K562 (cell line): Measurements from ENCODE around the gene PTPRC. TPM values are rescaled to one million over a fixed set of nuclear protein-coding genes. Genes with fewer than 3 reads are reported as not detected.

ENCODE experiments used
- ATAC-seq: fragments of 200-7000 bp; cut with Tn5 transposase; 3 replicates; pipeline ENCODE4 v1.9.1; 2020; ENCODE audit warnings: moderate library complexity
- BruUV-seq: library from RNA; stranded (reverse); fragments of 400-500 nt; replicated peaks from 2 replicates; lab custom pipeline; 2021; lab: Mats Ljungman, UMichigan
- CTCF ChIA-PET: fragments of 300-600 bp; formaldehyde crosslinking; extraction: SDS; loops from one replicate; lab custom pipeline; 2021; ENCODE audit warnings: low intra/inter-chr PET ratio; lab: Yijun Ruan, JAX
- POLR2A ChIA-PET: fragments of 300-600, 350-650 bp; sonication (Branson Sonifier 250); formaldehyde crosslinking; extraction: SDS; loops from one replicate; lab custom pipeline; 2021; ENCODE audit warnings: antibody characterized with exemption, inconsistent platforms; lab: Yijun Ruan, JAX
- DNase-seq, 4 experiments: peaks; one replicate each; pipeline versions ENCODE4 v3.0.0 to v3.0.0-alpha.2; 2011 to 2018; ENCODE audit warnings: low spot score in 3 of 4, mixed read lengths in 3 of 4; ENCODE audit errors: extremely low read depth in 1 of 4
- FAIRE-seq: peaks from 2 replicates; lab custom pipeline; 2011; peaks lifted over from hg19 to GRCh38; lab: Jason Lieb, UNC
- H2AFZ ChIP-seq: 2 replicates; pipeline ENCODE4 v1.6.0; 2011; ENCODE audit warnings: low read depth, low read length, control low read depth, inconsistent platforms
- H3K27ac ChIP-seq: fragments of 200-600 bp; 3 replicates; pipeline ENCODE4 v1.8.0; 2011; ENCODE audit warnings: low read depth, mild to moderate bottlenecking, control low read depth, inconsistent platforms, low read length, moderate library complexity, mixed read lengths; ENCODE audit errors: extremely low read depth
- H3K27me3 ChIP-seq, 2 experiments: fragments of 300-600 bp in 1 of 2; 2 replicates in 1 of 2; 3 replicates in 1 of 2; pipeline versions ENCODE4 v1.6.0 to v1.8.0; 2011; ENCODE audit warnings: inconsistent platforms in 2 of 2, low read length in 2 of 2, mild to moderate bottlenecking in 1 of 2, mixed read lengths in 1 of 2, moderate library complexity in 1 of 2; ENCODE audit not compliant: control insufficient read depth in 2 of 2, insufficient read depth in 2 of 2
- H3K36me3 ChIP-seq: fragments of 300-600 bp; 3 replicates; pipeline ENCODE4 v1.8.0; 2011; ENCODE audit warnings: mild to moderate bottlenecking, low read length, inconsistent platforms; ENCODE audit not compliant: control insufficient read depth, insufficient read depth
- H3K4me1 ChIP-seq, 2 experiments: fragments of 200-600 bp in 1 of 2; replicated peaks in 1 of 2; 2 replicates in 1 of 2; 3 replicates in 1 of 2; pipeline versions ENCODE4 v1.5.1 to v1.8.0; 2011; ENCODE audit warnings: inconsistent platforms in 2 of 2, low read length in 2 of 2, mild to moderate bottlenecking in 1 of 2, mixed read lengths in 1 of 2, moderate library complexity in 1 of 2; ENCODE audit not compliant: control insufficient read depth in 2 of 2, insufficient read depth in 2 of 2
- H3K4me2 ChIP-seq: 2 replicates; pipeline ENCODE4 v1.6.1; 2011; ENCODE audit warnings: low read length, control low read depth, inconsistent platforms, mixed read lengths; ENCODE audit not compliant: insufficient read depth
- H3K4me3 ChIP-seq: fragments of 200-600 bp; sonication (generic), shearing (Covaris generic); 2 replicates; pipeline ENCODE4 v1.5.1; 2016; ENCODE audit warnings: control low read depth, inconsistent platforms
- H3K79me2 ChIP-seq: fragments of 200-600 bp; 3 replicates; pipeline ENCODE4 v1.8.0; 2011; ENCODE audit warnings: low read length, inconsistent platforms; ENCODE audit not compliant: control insufficient read depth, insufficient read depth
- H3K9ac ChIP-seq, 2 experiments: 2 replicates each; pipeline versions ENCODE4 v1.6.0 to v1.6.1; 2011; ENCODE audit warnings: low read depth in 2 of 2, low read length in 2 of 2, control low read depth in 1 of 2, inconsistent platforms in 1 of 2, mild to moderate bottlenecking in 1 of 2, mixed read lengths in 1 of 2; ENCODE audit not compliant: insufficient read depth in 1 of 2
- H3K9me1 ChIP-seq: one replicate; pipeline ENCODE4 v1.6.0; 2011; ENCODE audit warnings: inconsistent platforms, mild to moderate bottlenecking, low read length, moderate library complexity; ENCODE audit not compliant: control insufficient read depth, insufficient read depth
- H3K9me3 ChIP-seq: replicated peaks from 2 replicates; pipeline ENCODE4 v1.5.1; 2011; ENCODE audit warnings: low read depth, low read length, inconsistent platforms; ENCODE audit not compliant: control insufficient read depth, insufficient read depth
- H4K20me1 ChIP-seq: replicated peaks from 2 replicates; pipeline ENCODE4 v1.6.1; 2011; ENCODE audit warnings: low read length, inconsistent platforms, mixed read lengths; ENCODE audit not compliant: control insufficient read depth, insufficient read depth
- BRD9 ChIP-seq: fragments of 450-650 bp; IDR thresholded peaks from 2 replicates; pipeline ENCODE4 v1.6.1; 2018; ENCODE audit warnings: low read depth; ENCODE audit not compliant: partially characterized antibody
- CBX1 ChIP-seq: sonication (generic); IDR thresholded peaks from 2 replicates; pipeline ENCODE4 v1.6.1; 2016; ENCODE audit warnings: antibody characterized with exemption, low read depth, mild to moderate bottlenecking
- CCAR2 ChIP-seq: fragments of 200-400 bp; formaldehyde crosslinking; IDR thresholded peaks from 2 replicates; pipeline ENCODE4 v1.6.1; 2017; ENCODE audit warnings: mild to moderate bottlenecking, low read depth, low read length
- EP300 ChIP-seq: IDR thresholded peaks from 2 replicates; pipeline ENCODE4 v1.6.1; 2012; ENCODE audit warnings: low read length, improper control_type of control experiment
- FOXJ3 ChIP-seq: sonication (generic); formaldehyde crosslinking; IDR thresholded peaks from 2 replicates; pipeline ENCODE4 v1.4.0; 2020; ENCODE audit warnings: mild to moderate bottlenecking, missing genetic modification reagents
- HNRNPLL ChIP-seq: fragments of 200-400 bp; formaldehyde crosslinking; IDR thresholded peaks from 2 replicates; pipeline ENCODE4 v1.6.1; 2017; ENCODE audit warnings: low read length, low read depth, mild to moderate bottlenecking; ENCODE audit not compliant: poor library complexity, severe bottlenecking
- RNF2 ChIP-seq: sonication (generic); IDR thresholded peaks from 2 replicates; pipeline ENCODE4 v1.6.1; 2016
- SIRT6 ChIP-seq: IDR thresholded peaks from one replicate; pipeline ENCODE4 v1.6.1; 2012; ENCODE audit warnings: low read depth, mild to moderate bottlenecking, control low read depth, inconsistent platforms, low read length, moderate library complexity
- TCF7L2 ChIP-seq: fragments of 150-350 bp; IDR thresholded peaks from 2 replicates; pipeline ENCODE4 v1.6.1; 2016; ENCODE audit warnings: low read depth, mild to moderate bottlenecking, low read length, moderate library complexity
- ZNF134 ChIP-seq: fragments of 250-450 bp; sonication (Bioruptor Pico); conservative IDR thresholded peaks from 2 replicates; pipeline ENCODE4 v1.4.0; 2020
- ZNF445 ChIP-seq: fragments of 250-450 bp; sonication (Bioruptor Pico); IDR thresholded peaks from 2 replicates; pipeline ENCODE4 v1.4.0; 2020; ENCODE audit warnings: low read depth, mild to moderate bottlenecking, moderate library complexity
- ZNF551 ChIP-seq: fragments of 250-450 bp; sonication (Bioruptor Pico); IDR thresholded peaks from 2 replicates; pipeline ENCODE4 v1.5.0; 2021; ENCODE audit warnings: mild to moderate bottlenecking, moderate library complexity
- ZNF644 ChIP-seq: fragments of 200-800 bp; sonication (Bioruptor generic); IDR thresholded peaks from 2 replicates; pipeline ENCODE4 v1.6.1; 2016; ENCODE audit warnings: low read depth, missing genetic modification characterization, missing compliant biosample characterization
- WGBS: fragments of 100-300 bp; shearing (Covaris generic); methylation state at CpG from one replicate; pipeline ENCODE4 v1.1.6; 2016; ENCODE audit warnings: low coverage, mixed read lengths; ENCODE audit not compliant: insufficient coverage; ENCODE audit errors: missing lambda C conversion rate; 5-methylcytosine and 5-hydroxymethylcytosine counted together
- in situ Hi-C: fragments of 300-500 bp; cut with MboI; formaldehyde crosslinking; loops from 4 replicates; pipeline ENCODE4 v1.15.0; 2018; ENCODE audit warnings: inconsistent platforms, mixed read lengths
- intact Hi-C: fragments of 100-400 bp; cut with micrococcal nuclease; formaldehyde crosslinking; loops from 2 replicates; pipeline ENCODE4 v1.14.2; 2022
- polyA plus RNA-seq, 8 experiments: library from polyadenylated mRNA; depleted of rRNA in 4 of 8; stranded (reverse) in 5 of 8; unstranded in 3 of 8; fragments of >200 nt; fragmentation: Nextera tagmentation in 2 of 8; fragmentation: Illumina TruSeq in 1 of 8; extraction: Ambion mirVana in 2 of 8; extraction: Trizol in 1 of 8; gene quantifications; 2 replicates each; pipeline versions ENCODE4 v1.2.1 to v1.2.3, GENCODE V29; 2011 to 2014; ENCODE audit warnings: inconsistent platforms in 1 of 8, missing spikeins in 1 of 8
- total RNA-seq, 7 experiments: library from RNA; depleted of rRNA in 6 of 7; stranded (reverse); fragments of >200 nt in 6 of 7; fragmentation: Illumina TruSeq in 2 of 7; extraction: Trizol in 2 of 7; gene quantifications; 2 replicates each; pipeline versions ENCODE4 v1.2.1 to v1.2.3, GENCODE V29; 2011 to 2021; ENCODE audit warnings: low replicate concordance in 1 of 7
- TF ChIP-seq, protein P1 (sequence below): sonication (generic); formaldehyde crosslinking; IDR thresholded peaks from 2 replicates; pipeline ENCODE4 v1.5.0; 2020; ENCODE audit warnings: missing genetic modification reagents
- TF ChIP-seq, protein P2 (sequence below), 2 experiments: fragments of 450-650 bp; IDR thresholded peaks; 2 replicates each; pipeline ENCODE4 v1.6.1; 2016

Gene PTPRC
- total and polyA plus RNA-seq, 9 of the 15 experiments (the other 6 are each of a cell fraction or from before 2014, with no cell fraction given): 7.1 to 107 (median 62.9) TPM

DNA sequence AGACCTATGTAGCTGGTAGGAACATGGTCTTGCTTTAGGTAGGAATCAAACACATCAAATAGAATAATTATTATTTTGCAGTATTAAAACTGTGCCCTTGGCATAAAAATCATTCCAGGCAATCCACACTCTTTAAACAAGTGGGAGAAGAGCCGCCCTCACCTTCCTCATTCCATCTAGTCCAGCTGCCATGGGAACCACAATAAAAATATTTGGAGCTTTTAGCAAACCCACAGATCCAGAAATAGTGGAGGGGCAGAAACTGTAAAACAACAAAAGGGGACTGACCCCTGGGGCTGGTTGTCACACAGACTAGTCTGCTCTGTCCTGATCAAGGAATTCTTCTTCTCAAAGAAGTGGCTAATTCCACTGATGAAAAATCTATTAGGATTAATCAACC is 61.6 kb downstream of the PTPRC start:
- no peaks in the 10 kb centered on the region for H3K4me1 ChIP-seq
- no TSS peak for BruUV-seq
- no peak overlapping the region for H2AFZ ChIP-seq
- ChIA-PET CTCF (no interaction called here), POLR2A (interaction anchor here (1.0 kb wide), 1 partner anchor 18 kb away, joined by 3 read pairs; no protein-coding TSS in a partner anchor)
- TF ChIP-seq ZNF551 (CRISPR knock-in tag) (no peak), HNRNPLL (no peak), FOXJ3 (CRISPR knock-in tag) (no peak), BRD9 (no peak), TCF7L2 (no peak)
- WGBS: 47% methylated on average over 1 of the region's 1 CpG
- H3K4me2 ChIP-seq: no peak overlapping the region
- DNase-seq: no peak
- no peaks in the 10 kb centered on the region for H3K9me3 ChIP-seq
- intact Hi-C loops: no loop called here
- FAIRE-seq: no peak
- no peak for ATAC-seq
- H3K27ac ChIP-seq: no peak overlapping the region
- H3K27me3 ChIP-seq: no peaks in the 10 kb centered on the region
- H3K9ac ChIP-seq: no peak overlapping the region
- H3K9me1 ChIP-seq: no peaks in the 10 kb centered on the region
- in situ Hi-C loops: no loop called here
- H4K20me1 ChIP-seq: no peaks in the 10 kb centered on the region
- H3K36me3 ChIP-seq: peaks cover 28% of the 10 kb centered on the region; the same call in 2 of the 3 replicates
- no peak overlapping the region for H3K4me3 ChIP-seq
- no peaks in the 10 kb centered on the region for H3K79me2 ChIP-seq

DNA sequence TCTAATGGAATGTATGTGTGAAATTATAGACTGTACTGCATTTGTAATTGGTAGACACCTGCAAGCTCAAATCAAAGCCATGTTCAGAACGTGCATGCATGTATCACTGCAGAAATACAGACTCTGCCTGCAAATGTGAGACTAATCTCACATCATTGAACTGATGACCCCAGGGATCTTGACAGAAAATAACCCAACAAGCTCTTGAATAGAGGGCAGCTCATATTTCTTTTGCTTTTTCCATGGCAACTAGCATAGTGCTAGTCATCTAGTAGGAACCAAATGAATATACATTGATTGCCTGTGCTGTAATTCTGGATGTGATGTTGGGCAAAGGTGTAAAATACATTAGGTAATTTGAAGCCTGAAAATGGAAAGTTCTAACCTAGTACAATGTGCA is 62.4 kb downstream of the PTPRC start:
- Histone ChIP-seq H3K9ac (no peak overlapping the region), H3K36me3 (peaks cover 28% of the 10 kb centered on the region; the same call in 2 of the 3 replicates), H3K79me2 (no peaks in the 10 kb centered on the region), H4K20me1 (no peaks in the 10 kb centered on the region), H3K4me2 (no peak overlapping the region), H3K27me3 (no peaks in the 10 kb centered on the region), H3K9me1 (no peaks in the 10 kb centered on the region), H3K4me1 (no peaks in the 10 kb centered on the region), H3K9me3 (no peaks in the 10 kb centered on the region), H3K4me3 (no peak overlapping the region), H3K27ac (no peak overlapping the region), H2AFZ (no peak overlapping the region)
- no TSS peak for BruUV-seq
- no peak for DNase-seq
- CTCF ChIA-PET: no interaction called here
- FAIRE-seq: no peak
- in situ Hi-C loops (no loop called here), intact Hi-C loops (no loop called here)
- POLR2A ChIA-PET: interaction anchor here (0.6 to 1.0 kb wide), 2 partner anchors 19 to 67 kb away, joined by 3 read pairs; no protein-coding TSS in a partner anchor
- ATAC-seq: no peak
- WGBS: 32% methylated on average over 1 of the region's 1 CpG
- TF ChIP-seq ZNF644 (tag) (no peak), EP300 (no peak), RNF2 (no peak), ZNF134 (no peak), CCAR2 (no peak), ZNF445 (no peak), CBX1 (no peak), SIRT6 (no peak)
- TF ChIP-seq, protein P1, sequence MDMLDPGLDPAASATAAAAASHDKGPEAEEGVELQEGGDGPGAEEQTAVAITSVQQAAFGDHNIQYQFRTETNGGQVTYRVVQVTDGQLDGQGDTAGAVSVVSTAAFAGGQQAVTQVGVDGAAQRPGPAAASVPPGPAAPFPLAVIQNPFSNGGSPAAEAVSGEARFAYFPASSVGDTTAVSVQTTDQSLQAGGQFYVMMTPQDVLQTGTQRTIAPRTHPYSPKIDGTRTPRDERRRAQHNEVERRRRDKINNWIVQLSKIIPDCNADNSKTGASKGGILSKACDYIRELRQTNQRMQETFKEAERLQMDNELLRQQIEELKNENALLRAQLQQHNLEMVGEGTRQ (CRISPR knock-in tag): no peak
- TF ChIP-seq, protein P2, sequence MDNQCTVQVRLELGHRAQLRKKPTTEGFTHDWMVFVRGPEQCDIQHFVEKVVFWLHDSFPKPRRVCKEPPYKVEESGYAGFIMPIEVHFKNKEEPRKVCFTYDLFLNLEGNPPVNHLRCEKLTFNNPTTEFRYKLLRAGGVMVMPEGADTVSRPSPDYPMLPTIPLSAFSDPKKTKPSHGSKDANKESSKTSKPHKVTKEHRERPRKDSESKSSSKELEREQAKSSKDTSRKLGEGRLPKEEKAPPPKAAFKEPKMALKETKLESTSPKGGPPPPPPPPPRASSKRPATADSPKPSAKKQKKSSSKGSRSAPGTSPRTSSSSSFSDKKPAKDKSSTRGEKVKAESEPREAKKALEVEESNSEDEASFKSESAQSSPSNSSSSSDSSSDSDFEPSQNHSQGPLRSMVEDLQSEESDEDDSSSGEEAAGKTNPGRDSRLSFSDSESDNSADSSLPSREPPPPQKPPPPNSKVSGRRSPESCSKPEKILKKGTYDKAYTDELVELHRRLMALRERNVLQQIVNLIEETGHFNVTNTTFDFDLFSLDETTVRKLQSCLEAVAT (IDR thresholded peaks at IDR 0.05): no peak
